H4 (cell line): ENCODE data around the gene H2BW1. TPM values are rescaled to one million over a fixed set of nuclear protein-coding genes. Genes with fewer than 3 reads are reported as not detected.
"Not testable (repeated sequence)": the region's sequence is repeated elsewhere in the genome, so short reads cannot be mapped to it uniquely, and the experiment has no call there.

Source experiments
- DNase-seq: peaks from one replicate; pipeline ENCODE4 v3.0.0-alpha.2; 2015; ENCODE audit warnings: low spot score
- total RNA-seq: library from RNA; depleted of rRNA; stranded (reverse); fragments of >200 nt; shearing (Covaris generic); gene quantifications from 2 replicates; pipeline ENCODE4 v1.2.3, GENCODE V29; 2014; rRNA removed

Gene H2BW1, protein sequence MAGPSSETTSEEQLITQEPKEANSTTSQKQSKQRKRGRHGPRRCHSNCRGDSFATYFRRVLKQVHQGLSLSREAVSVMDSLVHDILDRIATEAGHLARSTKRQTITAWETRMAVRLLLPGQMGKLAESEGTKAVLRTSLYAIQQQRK
- not detected in 2 replicates for total RNA-seq

DNA sequence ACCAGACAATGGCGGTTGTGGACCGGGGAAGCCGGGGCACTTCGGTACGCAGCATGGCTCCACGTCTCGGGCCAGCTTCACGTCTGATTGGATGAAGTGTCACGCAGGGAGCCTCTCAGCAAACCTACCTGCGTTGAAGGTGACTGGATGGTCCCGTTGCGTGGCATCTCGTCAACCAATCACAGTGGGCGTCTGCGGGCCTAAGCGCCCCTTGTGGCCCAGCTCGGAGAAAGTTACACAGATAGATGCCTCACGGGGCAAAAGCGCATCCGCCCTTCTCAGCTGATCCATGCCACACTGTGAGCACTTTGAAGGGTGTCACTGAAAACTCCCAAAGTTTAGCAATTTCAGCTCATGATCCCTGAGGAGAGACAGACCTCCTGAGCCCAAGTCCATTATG lies at the start of gene H2BW1:
TSS of gene H2BW1 (minus strand) at position 103 of the 400 bp plus-strand sequence. CDS start 132 bp downstream, outside the sequence.
- DNase-seq: no peak

DNA sequence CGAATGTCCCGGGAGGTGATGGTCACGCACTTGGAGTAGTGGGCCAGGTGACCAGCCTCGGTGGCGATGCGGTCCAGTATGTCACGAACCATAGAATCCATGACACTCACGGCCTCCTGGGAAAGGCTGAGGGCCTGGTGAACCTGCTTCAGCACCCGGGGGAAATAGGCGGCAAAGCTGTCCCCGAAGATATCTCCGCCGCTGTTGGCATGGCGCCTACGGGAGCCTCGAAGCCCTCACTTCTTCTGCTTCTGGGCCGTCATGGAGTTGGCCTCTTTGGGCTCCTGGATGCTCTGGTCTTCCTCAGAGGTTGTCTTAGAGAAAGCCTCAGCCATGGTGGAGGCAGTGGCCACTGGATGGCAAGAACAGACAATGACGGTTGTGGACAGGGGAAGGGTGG lies 49.1 kb upstream of the H2BW1 start:
- not testable (repeated sequence) for DNase-seq

DNA sequence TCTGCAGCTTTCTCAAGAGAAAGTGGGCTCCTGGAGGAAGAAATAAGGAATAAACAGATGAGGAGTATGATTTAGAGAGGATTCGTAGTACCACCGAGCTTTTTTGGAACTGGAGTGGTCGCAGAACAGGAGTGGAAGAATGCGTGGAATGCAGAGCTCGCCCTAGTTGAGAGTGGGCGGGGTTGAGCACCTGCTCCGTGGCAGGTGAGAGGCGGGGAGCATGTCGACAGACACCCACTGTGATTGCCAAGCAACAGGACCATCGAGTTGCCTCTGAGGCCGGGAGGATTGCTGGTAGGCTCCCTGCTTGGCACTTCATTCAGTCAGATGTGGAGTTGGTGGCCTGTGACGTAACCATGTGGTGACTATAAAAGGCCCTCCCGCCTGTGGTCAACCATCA lies 41.4 kb upstream of the H2BW1 start:
- not testable (repeated sequence) for DNase-seq

DNA sequence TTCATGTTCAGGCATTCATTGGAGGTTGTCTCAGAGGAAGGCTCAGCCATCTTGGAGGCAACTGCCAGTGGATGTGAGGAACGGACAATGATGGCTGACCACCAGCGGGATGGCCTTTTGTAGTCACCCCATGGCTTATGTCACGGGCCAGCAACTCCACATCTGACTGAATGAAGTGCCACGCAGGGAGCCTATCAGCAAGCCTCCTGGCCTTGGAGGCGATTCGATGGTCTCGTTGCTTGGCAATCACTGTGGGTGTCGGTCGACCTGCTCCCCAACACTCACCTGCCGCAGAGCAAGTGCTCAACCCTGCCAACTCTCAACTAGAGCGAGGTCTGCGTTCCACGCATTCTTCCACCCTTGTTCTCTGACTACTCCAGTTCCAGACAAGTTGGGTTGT lies 33.7 kb upstream of the H2BW1 start:
- DNase-seq: no peak

DNA sequence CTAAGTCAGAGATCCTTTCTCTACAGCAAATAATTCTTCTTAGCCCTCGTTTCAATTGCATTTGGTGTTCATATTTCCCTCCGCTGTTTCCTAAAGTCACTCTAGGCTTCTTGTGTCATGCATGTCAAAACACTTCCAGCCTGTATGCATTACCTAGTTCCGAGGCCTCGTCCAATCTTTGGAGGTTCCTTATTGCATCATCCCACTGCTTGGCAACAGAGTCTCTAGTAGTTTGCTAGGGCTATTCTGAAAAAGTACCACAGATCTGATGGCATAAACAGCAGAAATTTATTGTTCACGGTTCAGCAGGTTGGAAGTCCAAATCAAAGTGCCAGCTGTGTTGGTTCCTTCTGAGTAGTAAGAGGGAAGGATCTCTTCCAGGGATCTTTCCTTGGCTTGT lies 32.1 kb upstream of the H2BW1 start:
- DNase-seq: no peak

DNA sequence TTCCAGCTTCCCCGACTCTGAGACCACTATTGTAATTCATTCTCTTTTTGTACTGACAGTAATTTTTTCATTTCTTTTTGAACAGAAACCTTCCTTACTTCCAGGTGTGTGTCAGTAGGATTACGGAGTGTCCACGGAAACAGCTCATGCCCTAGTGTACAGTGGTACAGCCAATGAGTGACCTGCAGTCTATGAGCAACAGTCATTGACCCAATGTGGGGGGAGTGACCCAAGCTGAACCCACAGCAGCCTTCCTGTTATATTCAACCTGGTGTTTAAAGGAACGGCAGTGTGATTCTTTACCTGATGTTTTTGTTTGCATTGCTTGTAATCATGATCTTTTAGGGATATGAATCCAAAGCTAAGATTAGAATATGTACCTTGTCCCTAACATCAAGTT lies 27.5 kb upstream of the H2BW1 start:
- no peak for DNase-seq

DNA sequence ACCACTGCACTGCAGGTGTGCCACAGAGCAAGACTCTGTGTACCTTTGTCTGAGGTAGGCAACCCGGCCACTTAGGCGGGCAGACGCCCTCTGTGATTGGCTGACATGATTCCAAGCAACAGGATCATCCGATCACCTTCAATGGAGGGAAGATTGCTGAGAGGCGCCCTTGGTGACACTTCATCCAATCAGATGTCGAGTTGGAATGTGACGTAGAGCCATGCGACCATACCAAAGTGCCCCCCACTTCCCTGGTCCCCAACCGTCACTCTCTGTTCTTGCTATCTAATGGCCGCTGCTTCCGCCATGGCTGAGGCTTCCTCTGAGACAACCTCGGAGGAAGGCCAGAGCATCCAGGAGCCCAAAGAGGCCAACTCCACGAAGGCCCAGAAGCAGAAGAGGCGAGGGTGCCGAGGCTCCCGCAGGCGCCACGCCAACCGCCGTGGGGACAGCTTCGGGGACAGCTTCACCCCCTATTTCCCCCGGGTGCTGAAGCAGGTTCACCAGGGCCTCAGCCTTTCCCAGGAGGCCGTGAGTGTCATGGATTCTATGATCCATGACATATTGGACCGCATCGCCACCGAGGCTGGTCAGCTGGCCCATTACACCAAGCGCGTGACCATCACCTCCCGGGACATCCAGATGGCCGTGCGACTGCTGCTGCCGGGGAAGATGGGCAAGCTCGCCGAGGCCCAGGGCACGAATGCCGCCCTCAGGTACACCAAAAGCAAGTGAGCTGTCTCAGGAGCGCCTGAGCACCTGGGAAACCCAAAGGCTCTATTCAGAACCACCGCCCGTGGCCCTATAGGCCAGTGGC lies 26.4 kb upstream of the H2BW1 start, which contains the start of gene H2BW2:
TSS of gene H2BW2 (plus strand) at position 268 of the 817 bp plus-strand sequence. CDS start at position 307, 39 bp downstream.
- no peak for DNase-seq

DNA sequence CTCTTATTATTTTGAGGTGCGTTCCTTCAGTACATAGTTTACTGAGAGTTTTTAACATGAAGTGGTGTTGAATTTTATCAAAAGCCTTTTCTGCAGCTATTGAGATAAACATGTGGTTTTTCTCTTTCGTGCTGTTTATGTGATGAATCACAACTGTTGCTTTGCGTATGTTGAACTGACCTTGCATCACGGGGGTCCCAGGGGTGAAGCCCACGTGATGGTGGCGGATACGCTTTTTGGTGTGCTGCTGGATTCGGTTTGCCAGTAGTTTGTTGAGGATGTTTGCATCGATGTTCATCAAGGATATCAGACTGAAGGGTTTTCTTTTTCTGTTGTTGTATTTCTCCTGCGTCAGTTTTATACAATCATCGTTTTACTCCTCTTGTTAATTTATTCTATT lies 4.6 kb upstream of the H2BW1 start:
- DNase-seq: peak; percentile 8

DNA sequence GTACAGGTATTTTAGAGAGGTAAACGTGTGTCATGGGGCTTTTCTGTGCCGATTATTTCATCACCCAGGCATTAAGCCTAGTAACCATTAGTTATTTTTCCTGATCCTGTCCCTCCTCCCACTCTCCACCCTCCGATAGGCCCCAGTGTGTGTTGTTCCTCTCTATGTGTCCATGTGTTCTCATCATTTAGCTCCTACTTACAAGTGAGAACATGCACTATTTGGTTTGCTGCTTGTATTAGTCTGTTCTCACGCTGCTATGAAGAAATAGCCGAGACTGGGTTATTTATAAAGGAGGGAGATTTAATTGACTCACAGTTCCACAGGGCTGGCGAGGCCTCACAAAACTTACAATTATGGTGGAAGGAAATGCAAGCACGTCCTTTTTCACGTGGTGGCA lies 2.1 kb upstream of the H2BW1 start:
- not testable (repeated sequence) for DNase-seq

DNA sequence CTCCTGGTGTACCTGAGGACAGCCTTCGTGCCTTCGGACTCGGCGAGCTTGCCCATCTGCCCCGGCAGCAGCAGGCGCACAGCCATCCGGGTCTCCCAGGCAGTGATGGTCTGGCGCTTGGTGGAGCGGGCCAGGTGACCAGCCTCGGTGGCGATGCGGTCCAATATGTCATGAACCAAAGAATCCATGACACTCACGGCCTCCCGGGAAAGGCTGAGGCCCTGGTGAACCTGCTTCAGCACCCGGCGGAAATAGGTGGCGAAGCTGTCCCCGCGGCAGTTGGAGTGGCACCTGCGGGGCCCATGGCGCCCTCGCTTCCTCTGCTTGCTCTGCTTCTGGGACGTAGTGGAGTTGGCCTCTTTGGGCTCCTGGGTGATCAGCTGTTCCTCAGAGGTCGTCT lies 350 bp downstream of the H2BW1 start:
- no peak for DNase-seq

DNA sequence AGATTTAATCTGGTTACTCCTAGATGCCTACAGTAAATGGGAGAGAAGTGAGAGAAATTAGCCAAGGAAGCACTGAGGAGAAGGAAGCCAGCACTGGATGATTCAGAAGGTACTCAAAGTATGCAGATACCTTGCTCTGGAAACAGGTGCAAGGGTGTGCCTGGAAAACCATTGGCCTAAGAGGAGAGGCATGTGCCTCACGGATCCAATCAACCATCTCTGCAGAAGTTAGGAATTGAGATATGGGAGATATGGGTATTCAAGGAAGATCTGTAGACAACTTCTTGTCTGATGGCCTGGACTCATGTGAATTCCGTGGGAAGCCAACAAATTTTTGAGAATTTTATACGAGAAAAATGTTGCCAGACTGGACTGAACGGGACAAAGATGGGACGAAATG lies 4.7 kb downstream of the H2BW1 start:
- no peak for DNase-seq

DNA sequence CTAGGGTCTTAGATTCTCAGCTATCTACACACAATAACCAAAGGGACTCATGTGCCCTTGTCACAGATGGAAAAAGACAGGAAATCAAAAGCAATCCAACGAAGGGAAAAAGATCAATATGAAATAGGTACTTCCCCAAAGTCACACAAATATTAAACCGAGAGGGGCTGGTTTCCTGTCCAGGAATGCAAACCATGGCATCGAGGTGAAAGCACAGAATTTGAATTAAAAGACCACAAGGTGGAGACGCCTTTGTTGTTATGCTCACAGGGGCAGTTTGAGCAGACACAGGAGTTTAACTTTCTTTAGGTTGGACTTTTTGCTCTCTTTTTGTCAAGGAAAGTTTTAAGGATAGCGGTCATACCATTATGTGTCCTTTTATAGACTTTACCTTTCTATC lies 14.3 kb downstream of the H2BW1 start:
- no peak for DNase-seq

DNA sequence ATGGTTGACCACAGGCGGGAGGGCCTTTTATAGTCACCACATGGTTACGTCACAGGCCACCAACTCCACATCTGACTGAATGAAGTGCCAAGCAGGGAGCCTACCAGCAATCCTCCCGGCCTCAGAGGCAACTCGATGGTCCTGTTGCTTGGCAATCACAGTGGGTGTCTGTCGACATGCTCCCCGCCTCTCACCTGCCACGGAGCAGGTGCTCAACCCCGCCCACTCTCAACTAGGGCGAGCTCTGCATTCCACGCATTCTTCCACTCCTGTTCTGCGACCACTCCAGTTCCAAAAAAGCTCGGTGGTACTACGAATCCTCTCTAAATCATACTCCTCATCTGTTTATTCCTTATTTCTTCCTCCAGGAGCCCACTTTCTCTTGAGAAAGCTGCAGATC lies 30.0 kb downstream of the H2BW1 start:
- not testable (repeated sequence) for DNase-seq

DNA sequence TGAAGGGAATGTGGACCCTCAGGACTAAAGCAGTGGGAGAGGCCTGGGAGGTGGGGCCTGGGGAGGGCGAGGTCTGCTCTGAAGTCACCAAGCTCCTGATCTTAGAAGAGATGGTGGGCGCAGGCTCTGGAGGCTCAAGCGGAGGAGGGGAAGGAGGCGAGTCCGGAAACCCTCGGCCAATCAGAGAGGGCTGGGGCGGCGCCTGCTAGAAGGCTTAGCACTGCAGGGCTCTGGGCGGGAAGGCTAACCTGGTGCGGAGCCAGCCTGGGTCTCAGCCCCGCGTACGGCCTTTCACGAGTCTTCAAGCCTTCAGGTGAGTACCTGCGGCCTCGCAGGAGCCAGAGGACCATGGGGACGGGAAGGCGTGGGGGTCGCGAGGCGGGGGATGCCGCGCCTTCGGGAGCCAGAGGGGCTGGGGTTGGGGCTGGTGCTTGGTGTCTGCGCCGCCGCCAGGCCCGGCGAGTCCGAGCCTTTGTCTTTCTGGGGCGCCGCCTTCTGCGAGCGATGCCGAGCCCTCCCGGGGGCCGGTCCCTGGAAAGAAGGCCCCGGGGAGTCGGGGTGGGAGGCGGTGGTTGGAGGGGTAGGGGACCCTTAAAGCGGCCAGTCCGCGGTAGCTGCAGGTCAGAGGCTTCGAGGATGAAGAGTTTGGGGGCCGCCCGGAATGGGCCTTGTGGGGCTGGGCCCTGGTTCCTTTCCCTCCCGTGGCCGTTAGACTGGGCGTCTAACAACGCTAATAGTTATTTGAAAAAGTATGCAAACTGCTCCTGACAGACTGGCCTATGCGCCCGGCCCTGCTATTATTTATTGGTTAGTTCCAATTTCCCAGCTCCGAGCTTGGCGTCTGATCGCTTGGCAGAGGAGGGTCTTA lies 50.9 kb downstream of the H2BW1 start, which contains the start of gene TMSB15B:
TSS of gene TMSB15B (plus strand) at position 217 of the 868 bp plus-strand sequence.
- DNase-seq: not testable (repeated sequence)

Other genes starting within 250 kb of the H2BW1 start
- 0.02 TPM in 1 of 2 replicates, not detected in the other for gene PLP1, start 236.9 kb downstream of the H2BW1 start, total RNA-seq
- gene RAB9B, start 181.5 kb downstream of the H2BW1 start, total RNA-seq: 0.74 and 0.94 TPM in 2 replicates
- gene TMSB15B, start 51.1 kb downstream of the H2BW1 start, total RNA-seq: 12.7 and 24.7 TPM in 2 replicates
- gene H2BW2, start 26.2 kb upstream of the H2BW1 start, total RNA-seq: not detected in 2 replicates
- gene TMSB15C, start 62.5 kb upstream of the H2BW1 start, total RNA-seq: 2.2 and 3.5 TPM in 2 replicates
- gene ZCCHC18, start 98.8 kb upstream of the H2BW1 start, total RNA-seq: 1.5 and 2.1 TPM in 2 replicates
- 4.1 and 4.4 TPM in 2 replicates for gene SLC25A53, start 143.3 kb upstream of the H2BW1 start, total RNA-seq
- 23.1 and 30.8 TPM in 2 replicates for gene FAM199X, start 152.7 kb upstream of the H2BW1 start, total RNA-seq
- 0.39 and 1.2 TPM in 2 replicates for gene ESX1, start 241.2 kb upstream of the H2BW1 start, total RNA-seq